Loucy (cell line): ENCODE data around the gene TTF2.

Experiments used
- EZH2phosphoT487 ChIP-seq: fragments of 200-600 bp; IDR thresholded peaks from 2 replicates; pipeline ENCODE4 v1.6.1; 2018; ENCODE audit warnings: antibody characterized with exemption, mild to moderate bottlenecking, moderate library complexity, borderline replicate concordance
- TF ChIP-seq, protein P1 (sequence below): fragments of 200-600 bp; sonication (generic); conservative IDR thresholded peaks from 2 replicates; pipeline ENCODE4 v1.5.1; 2014; ENCODE audit warnings: mild to moderate bottlenecking, antibody characterized with exemption, low read length

DNA sequence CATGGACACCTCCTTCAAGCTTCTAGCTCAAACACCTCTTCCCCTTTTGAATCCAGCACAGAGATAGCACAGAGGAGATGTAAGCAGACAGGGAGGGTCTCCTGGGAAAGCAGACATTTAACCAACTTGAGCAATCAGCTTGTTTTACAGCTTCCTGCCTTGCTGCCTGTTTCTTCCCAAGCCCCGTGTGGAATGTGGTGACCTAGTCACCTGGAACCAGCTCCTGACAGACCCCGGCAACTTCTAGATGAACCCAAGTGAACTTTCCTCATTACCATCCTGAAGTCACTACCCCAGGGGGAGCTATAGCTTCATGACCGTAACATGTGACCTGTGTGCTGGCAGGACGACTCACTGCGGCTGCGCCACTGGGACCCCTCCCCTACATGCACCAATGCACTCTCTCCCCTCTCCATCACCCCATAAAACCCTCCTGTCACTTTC is 24.1 kb upstream of the TTF2 start:
- TF ChIP-seq, protein P1, sequence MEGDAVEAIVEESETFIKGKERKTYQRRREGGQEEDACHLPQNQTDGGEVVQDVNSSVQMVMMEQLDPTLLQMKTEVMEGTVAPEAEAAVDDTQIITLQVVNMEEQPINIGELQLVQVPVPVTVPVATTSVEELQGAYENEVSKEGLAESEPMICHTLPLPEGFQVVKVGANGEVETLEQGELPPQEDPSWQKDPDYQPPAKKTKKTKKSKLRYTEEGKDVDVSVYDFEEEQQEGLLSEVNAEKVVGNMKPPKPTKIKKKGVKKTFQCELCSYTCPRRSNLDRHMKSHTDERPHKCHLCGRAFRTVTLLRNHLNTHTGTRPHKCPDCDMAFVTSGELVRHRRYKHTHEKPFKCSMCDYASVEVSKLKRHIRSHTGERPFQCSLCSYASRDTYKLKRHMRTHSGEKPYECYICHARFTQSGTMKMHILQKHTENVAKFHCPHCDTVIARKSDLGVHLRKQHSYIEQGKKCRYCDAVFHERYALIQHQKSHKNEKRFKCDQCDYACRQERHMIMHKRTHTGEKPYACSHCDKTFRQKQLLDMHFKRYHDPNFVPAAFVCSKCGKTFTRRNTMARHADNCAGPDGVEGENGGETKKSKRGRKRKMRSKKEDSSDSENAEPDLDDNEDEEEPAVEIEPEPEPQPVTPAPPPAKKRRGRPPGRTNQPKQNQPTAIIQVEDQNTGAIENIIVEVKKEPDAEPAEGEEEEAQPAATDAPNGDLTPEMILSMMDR: no peak
- no peak for TF ChIP-seq EZH2phosphoT487
